A673 (cell line): ENCODE data around the gene EBF4. TPM values are rescaled to one million over a fixed set of nuclear protein-coding genes. Genes with fewer than 3 reads are reported as not detected.

Source experiments
- BruUV-seq: library from RNA; stranded (reverse); fragments of 400-500 nt; replicated peaks from 2 replicates; lab custom pipeline; 2021; lab: Mats Ljungman, UMichigan
- CTCF ChIA-PET: fragments of 300-600 bp; sonication (Branson Sonifier 250); formaldehyde crosslinking; loops from one replicate; lab custom pipeline; 2022; ENCODE audit warnings: antibody characterized with exemption; lab: Charles Lee
- POLR2A ChIA-PET: fragments of 300-600 bp; sonication (Branson Sonifier 250); formaldehyde crosslinking; loops from one replicate; lab custom pipeline; 2022; ENCODE audit warnings: antibody characterized with exemption; ENCODE audit not compliant: low non-redundant PET; lab: Charles Lee
- DNase-seq: peaks from one replicate; pipeline ENCODE4 v3.0.0-alpha.2; 2015; ENCODE audit warnings: low spot score
- H3K27ac ChIP-seq: fragments of 200-600 bp; sonication (generic); 2 replicates; pipeline ENCODE4 v1.5.1; 2016; ENCODE audit warnings: mixed run types, low read depth, mild to moderate bottlenecking, mixed read lengths, antibody characterized with exemption, low read length; ENCODE audit not compliant: poor library complexity, severe bottlenecking
- H3K27me3 ChIP-seq: fragments of 200-600 bp; sonication (generic); replicated peaks from 2 replicates; pipeline ENCODE4 v1.6.1; 2017; ENCODE audit warnings: mixed run types, low read depth, mild to moderate bottlenecking, mixed read lengths, antibody characterized with exemption, low read length; ENCODE audit not compliant: insufficient read depth, poor library complexity
- H3K36me3 ChIP-seq: fragments of 200-600 bp; sonication (generic); 2 replicates; pipeline ENCODE4 v1.6.1; 2016; ENCODE audit warnings: mixed run types, mild to moderate bottlenecking, mixed read lengths, antibody characterized with exemption, low read length; ENCODE audit not compliant: insufficient read depth, poor library complexity, severe bottlenecking
- H3K4me1 ChIP-seq: fragments of 200-600 bp; sonication (generic); 2 replicates; pipeline ENCODE4 v1.6.1; 2017; ENCODE audit warnings: mixed run types, mild to moderate bottlenecking, mixed read lengths, antibody characterized with exemption, low read length; ENCODE audit not compliant: insufficient read depth, poor library complexity, severe bottlenecking
- H3K4me3 ChIP-seq: fragments of 200-600 bp; sonication (generic); 2 replicates; pipeline ENCODE4 v1.5.1; 2016; ENCODE audit warnings: low read depth, mixed run types, mild to moderate bottlenecking, mixed read lengths, low read length; ENCODE audit not compliant: poor library complexity, severe bottlenecking
- H3K9me3 ChIP-seq: fragments of 200-600 bp; sonication (generic); 2 replicates; pipeline ENCODE4 v1.6.1; 2016; ENCODE audit warnings: mixed run types, low read depth, mild to moderate bottlenecking, mixed read lengths, antibody characterized with exemption, low read length; ENCODE audit not compliant: poor library complexity, severe bottlenecking
- CTCF ChIP-seq: fragments of 300-800, 200-600 bp; sonication (generic); conservative IDR thresholded peaks from 2 replicates; pipeline ENCODE4 v1.5.1; 2017; ENCODE audit warnings: low read depth, mild to moderate bottlenecking, antibody characterized with exemption, low read length, moderate library complexity, mixed read lengths
- EZH2 ChIP-seq: fragments of 200-600 bp; sonication (generic); IDR thresholded peaks from 2 replicates; pipeline ENCODE4 v1.6.1; 2017; ENCODE audit warnings: borderline replicate concordance, low read depth, mild to moderate bottlenecking, mixed read lengths, antibody characterized with exemption, low read length; ENCODE audit not compliant: poor library complexity, severe bottlenecking
- intact Hi-C: fragments of 100-400 bp; cut with micrococcal nuclease; formaldehyde crosslinking; loops from one replicate; pipeline ENCODE4 v1.10.0; 2022; ENCODE audit not compliant: unreplicated experiment
- total RNA-seq: library from RNA; stranded (reverse); gene quantifications from 2 replicates; pipeline ENCODE4 v1.2.3, GENCODE V29; 2021

EBF4 gene
- total RNA-seq, 1 experiment from 2014 or later: 0.52 TPM

GRCh38 chr20:2653556-2654383 lies 38.8 kb upstream of the EBF4 start:
- H3K27ac ChIP-seq: peak overlapping the region; percentile 90
- no peak for DNase-seq
- H3K9me3 ChIP-seq: no peaks in the 10 kb centered on the region
- POLR2A ChIA-PET: no interaction called here
- H3K36me3 ChIP-seq: peaks cover 59% of the 10 kb centered on the region
- CTCF ChIA-PET: no interaction called here
- no TSS peak for BruUV-seq
- H3K27me3 ChIP-seq: no peaks in the 10 kb centered on the region
- H3K4me1 ChIP-seq: peaks cover 25% of the 10 kb centered on the region
- TF ChIP-seq CTCF (no peak), EZH2 (no peak)
- intact Hi-C loops: loop anchor here (2.0 kb wide), 2 partner anchors 129 to 183 kb away; partner anchors contain the start of gene SNRPB
- peak overlapping the region; percentile 100 for H3K4me3 ChIP-seq

DNA sequence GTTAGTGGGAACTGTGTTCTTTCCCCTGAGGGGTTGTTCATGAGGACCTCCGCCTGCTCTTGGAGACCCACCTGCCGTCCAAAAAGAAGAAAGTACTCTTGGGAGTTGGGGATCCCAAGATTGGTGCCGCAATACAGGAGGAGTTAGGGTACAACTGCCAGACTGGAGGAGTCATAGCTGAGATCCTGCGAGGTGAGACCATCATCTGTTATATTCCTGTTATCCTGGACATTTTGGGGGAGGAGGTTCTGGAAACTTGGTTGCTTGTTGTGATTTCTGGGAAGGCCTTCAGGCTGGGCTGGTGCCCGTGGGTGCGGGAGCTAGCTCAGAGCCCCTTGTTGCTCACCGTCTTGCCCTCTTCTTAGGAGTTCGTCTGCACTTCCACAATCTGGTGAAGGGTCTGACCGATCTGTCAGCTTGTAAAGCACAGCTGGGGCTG lies 38.2 kb upstream of the EBF4 start:
- ChIA-PET CTCF (no interaction called here), POLR2A (interaction anchor here (0.9 kb wide), 1 partner anchor 130 kb away, joined by 3 read pairs; no protein-coding TSS in a partner anchor)
- intact Hi-C loops: no loop called here
- no peaks in the 10 kb centered on the region for H3K27me3 ChIP-seq
- peak overlapping the region; percentile 90 for H3K27ac ChIP-seq
- H3K36me3 ChIP-seq: peaks cover 65% of the 10 kb centered on the region
- no peak for TF ChIP-seq CTCF
- no peak for TF ChIP-seq EZH2
- no TSS peak for BruUV-seq
- peaks cover 25% of the 10 kb centered on the region for H3K4me1 ChIP-seq
- H3K4me3 ChIP-seq: peak overlapping the region; percentile 100
- no peak for DNase-seq
- no peaks in the 10 kb centered on the region for H3K9me3 ChIP-seq

- intact Hi-C loops: no loop called here
- no peak for TF ChIP-seq EZH2
- TF ChIP-seq CTCF: no peak
- POLR2A ChIA-PET: interaction anchor here (0.9 kb wide), 1 partner anchor 130 kb away, joined by 3 read pairs; no protein-coding TSS in a partner anchor
- H3K4me3 ChIP-seq: peak overlapping the region; percentile 100
- peaks cover 25% of the 10 kb centered on the region for H3K4me1 ChIP-seq
- H3K9me3 ChIP-seq: no peaks in the 10 kb centered on the region
- BruUV-seq: no TSS peak
- CTCF ChIA-PET: no interaction called here
- H3K27ac ChIP-seq: peak overlapping the region; percentile 90
- DNase-seq: no peak
- no peaks in the 10 kb centered on the region for H3K27me3 ChIP-seq
- peaks cover 69% of the 10 kb centered on the region for H3K36me3 ChIP-seq
Measured at GRCh38 chr20:2654831-2655230, 37.7 kb upstream of the EBF4 start.
